ENCODE data around the gene ATP6V0C.

- TF ChIP-seq GATA3 (IDR thresholded peaks at IDR 0.05; ENCODE audit: low read depth, low read length) (no peak), GATA2 (IDR thresholded peaks at IDR 0.05; ENCODE audit: low read depth, low read length) (no peak)
Observed at GRCh38 chr16:2476345-2476720, 37.4 kb upstream of the ATP6V0C start.

Data from SH-SY5Y (cell line).